GM11168 (cell line): ENCODE data around the gene CAMTA2.

Source experiments
- in situ Hi-C: fragments of 300-500 bp; cut with MboI; formaldehyde crosslinking; loops from one replicate; pipeline ENCODE4 v1.12.0; 2022; ENCODE audit warnings: low sequenced_read_pairs; ENCODE audit not compliant: unreplicated experiment

CAMTA2 gene

DNA sequence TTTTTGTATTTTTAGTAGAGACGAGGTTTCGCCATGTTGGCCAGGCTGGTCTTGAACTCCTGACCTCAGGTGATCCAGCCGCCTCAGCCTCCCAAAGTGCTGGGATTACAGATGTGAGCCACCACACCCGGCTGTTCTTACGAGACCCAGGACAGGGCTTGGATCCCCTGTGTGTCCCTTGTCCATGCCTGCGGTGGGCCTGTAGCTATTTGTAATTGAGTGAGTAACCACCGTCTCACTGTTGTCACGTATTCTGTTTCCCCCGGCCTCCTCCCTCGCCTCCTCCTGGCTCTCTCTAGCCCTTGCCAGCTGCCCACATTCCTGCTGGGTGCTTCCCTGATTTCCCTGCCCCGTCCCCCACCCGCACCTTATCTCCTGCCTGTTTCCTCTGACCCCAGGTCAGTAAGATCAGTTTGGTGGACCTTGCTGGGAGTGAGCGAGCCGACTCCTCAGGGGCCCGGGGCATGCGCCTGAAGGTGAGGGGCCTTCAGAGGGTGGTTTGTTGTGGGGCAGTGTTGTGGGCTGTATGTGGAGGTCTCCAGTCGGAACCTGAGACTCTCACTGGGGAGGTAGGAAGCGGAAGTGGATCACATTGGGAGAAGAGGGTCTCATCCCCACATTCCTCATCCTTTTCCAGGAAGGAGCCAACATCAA is 15.9 kb upstream of the CAMTA2 start:
- in situ Hi-C loops: no loop called here

- in situ Hi-C loops: no loop called here
These were observed 14.8 kb upstream of the CAMTA2 start for GRCh38 chr17:5002121-5002788.

GRCh38 chr17:5000237-5000639 is 12.8 kb upstream of the CAMTA2 start:
- in situ Hi-C loops: no loop called here

DNA sequence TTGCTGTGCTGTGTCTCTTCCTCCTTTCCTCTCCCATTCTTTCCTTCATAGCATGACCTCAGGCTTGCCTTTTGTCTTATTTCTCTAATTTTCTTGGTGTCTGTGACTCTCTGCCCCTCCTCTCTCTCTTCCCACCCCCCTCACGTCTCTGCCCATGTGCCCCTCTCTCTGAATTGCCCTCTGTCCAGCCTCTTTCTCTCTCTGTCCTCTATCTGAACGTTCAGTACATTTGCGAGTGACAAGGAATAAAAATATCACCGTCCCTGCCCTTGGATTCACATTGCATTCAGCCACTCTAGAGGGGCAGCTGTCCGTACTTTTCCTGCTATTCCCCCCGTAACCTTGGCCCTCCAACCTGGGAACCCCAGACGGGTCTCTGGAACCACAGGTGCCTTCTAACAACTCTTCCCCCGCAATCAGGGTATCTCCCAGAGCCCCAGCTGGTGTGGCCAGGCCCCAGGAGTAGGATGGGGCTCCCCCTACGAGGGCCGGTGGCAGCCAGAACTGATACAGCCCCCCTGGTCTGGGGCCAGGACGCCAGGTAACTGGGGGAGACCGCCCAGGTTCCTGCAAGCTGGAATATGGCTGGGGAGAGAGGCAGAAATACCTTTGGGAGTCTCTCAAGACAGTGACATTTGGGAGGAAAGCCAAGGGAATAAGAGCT is 12.1 kb upstream of the CAMTA2 start:
- in situ Hi-C loops: no loop called here

DNA sequence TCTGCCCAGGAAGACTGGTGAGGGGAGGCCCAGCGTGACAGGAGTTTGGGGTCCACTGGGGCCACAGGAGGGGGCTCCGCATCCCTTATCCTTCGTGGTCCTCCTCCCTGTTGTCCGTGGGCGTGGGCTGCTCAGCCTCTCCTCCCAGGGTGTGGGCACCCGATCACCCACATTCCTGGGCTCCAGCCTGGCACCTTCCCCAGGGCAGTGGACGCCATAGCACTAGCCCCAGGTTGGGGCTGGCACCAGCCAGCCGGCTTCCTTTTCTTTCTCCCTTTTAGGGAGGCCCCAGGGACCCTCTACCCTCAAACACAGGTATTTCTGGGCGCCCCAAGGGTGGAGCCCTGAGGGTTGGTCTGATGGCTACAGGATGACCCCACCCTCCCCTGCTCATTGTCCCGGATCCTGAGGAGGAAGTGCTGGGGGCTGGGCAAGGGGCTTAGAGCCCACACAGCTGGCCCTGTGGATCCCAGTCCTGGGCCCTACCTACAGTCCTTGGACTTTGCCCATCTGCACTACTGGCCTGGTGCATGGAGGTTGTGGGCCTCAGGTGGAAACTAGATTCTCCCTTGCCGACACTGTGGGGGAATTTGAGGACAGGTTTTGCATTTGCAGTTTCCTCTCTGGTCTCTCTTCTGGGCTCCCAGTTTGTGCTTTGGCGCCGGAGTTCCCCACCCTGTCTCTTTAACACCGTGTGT is 11.4 kb upstream of the CAMTA2 start:
- in situ Hi-C loops: no loop called here

DNA sequence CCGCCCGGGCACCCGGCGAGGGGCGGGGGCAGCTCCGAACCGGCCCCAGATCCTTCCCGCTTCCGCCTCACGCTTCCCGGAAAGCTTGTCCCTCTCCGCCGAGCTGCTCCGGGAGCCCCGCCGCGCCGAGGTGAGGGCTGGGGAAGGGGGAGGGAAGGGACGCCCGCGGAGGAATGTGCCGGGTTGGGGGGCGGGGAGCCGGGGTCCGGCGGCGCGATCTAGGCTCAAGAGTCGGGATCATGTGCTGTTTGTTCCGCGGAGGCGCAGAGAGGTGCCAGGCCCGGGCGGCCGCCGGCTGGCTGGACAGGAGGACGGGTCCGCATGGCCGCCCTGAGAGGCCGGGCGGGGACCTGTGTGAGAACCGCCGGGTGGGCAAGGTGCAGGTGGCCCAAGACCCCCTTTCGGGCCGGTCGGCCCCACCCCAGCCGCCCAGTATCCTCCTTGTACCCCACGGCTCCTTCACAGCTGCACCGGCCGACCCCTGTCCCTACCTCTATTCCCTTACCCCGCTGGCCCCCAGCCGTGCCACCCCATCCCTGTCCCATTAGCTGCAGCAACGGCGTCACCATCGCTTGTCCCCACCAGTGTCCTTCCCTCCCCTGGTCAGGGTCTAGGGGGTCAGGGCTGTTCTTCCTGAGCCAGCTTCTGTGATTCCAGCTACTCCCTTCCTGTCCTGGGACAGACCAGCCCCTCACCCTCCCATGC is 10.7 kb upstream of the CAMTA2 start:
- in situ Hi-C loops: no loop called here

GRCh38 chr17:4997302-4998026 is 10.0 kb upstream of the CAMTA2 start, which contains the start of the genes INCA1 and KIF1C:
INCA1 (minus strand) TSS chr17:4997522; CDS start chr17:4994437, 3,085 bp downstream.
KIF1C (plus strand) TSS chr17:4997950; CDS start chr17:5000247, 2,297 bp downstream.
- in situ Hi-C loops: no loop called here

- in situ Hi-C loops: no loop called here
These were observed 6.7 kb upstream of the CAMTA2 start for GRCh38 chr17:4994081-4994595.

- in situ Hi-C loops: no loop called here
These were observed 492 bp upstream of the CAMTA2 start for GRCh38 chr17:4987767-4988567.

DNA sequence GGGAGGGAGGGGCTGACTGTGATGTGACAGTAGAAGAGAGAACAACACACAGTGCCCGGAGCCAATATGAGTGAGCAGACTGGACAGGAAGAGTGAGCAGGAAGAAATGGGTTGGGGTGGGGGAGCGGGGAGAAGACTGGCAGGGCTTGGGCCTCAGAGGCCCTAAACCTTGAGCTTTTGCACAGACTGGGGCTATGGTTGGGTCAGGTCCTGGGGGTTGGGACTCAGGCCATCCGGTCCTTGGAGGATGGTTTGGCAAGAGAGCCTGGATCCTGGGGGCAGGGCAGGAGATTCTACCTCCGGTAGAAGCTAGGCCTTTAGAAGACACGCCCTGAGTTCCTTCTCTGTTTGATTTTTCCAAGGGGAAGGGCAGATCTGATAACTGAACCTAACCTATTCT is 1.1 kb downstream of the CAMTA2 start:
- in situ Hi-C loops: no loop called here

- in situ Hi-C loops: no loop called here
These were observed 5.2 kb downstream of the CAMTA2 start for GRCh38 chr17:4982305-4982704.

GRCh38 chr17:4980644-4981216 is 6.7 kb downstream of the CAMTA2 start:
- in situ Hi-C loops: no loop called here

DNA sequence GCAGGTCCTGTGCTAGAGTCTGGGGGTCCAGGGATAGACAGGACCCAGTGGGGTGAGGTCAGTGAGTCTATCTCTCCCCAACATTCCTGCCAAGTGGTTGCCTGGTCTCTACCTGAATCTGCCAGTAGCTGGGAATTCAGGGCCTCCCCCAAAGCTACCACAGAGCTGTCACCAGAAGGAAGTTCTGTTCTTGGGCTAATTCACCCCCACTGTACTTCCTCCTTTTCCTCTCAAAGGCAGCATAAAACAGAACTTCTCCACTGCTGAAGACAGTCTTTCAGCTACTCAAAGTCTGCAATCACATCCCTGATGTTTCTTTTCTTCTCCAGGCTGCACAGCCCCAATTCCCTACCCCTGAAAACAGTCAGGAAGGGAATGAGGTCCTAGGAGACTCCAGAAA is 8.7 kb downstream of the CAMTA2 start:
- in situ Hi-C loops: loop anchor here (10.0 kb wide), 1 partner anchor 86 kb away; no protein-coding TSS in a partner anchor

DNA sequence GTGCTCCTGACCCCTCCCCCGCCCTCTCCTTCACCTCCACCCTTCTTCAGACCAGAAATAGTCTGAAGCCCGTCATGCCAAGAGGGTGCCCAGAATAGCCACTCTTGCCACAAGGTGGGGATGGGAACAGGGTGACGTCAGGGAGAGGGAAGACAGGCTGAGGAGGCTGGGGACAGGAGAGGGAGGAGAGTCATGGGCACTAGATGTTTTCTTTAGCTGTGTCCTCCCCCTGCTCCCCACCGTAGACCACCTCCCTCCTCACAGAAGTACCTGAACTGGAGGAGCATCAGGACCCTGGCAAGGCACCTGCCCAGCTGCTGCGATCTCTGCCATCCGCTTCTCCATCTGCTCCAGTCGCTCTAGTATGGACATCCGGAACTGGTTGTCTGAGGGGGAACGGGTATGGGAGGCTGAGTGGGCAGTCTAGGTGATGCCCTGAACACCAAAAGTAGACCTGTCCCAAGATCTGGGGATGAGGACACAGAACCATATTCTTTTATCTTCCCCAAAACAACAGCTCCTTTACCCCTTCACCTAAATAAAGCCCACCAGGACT is 13.3 kb downstream of the CAMTA2 start:
- in situ Hi-C loops: loop anchor here (10.0 kb wide), 1 partner anchor 91 kb away; no protein-coding TSS in a partner anchor

DNA sequence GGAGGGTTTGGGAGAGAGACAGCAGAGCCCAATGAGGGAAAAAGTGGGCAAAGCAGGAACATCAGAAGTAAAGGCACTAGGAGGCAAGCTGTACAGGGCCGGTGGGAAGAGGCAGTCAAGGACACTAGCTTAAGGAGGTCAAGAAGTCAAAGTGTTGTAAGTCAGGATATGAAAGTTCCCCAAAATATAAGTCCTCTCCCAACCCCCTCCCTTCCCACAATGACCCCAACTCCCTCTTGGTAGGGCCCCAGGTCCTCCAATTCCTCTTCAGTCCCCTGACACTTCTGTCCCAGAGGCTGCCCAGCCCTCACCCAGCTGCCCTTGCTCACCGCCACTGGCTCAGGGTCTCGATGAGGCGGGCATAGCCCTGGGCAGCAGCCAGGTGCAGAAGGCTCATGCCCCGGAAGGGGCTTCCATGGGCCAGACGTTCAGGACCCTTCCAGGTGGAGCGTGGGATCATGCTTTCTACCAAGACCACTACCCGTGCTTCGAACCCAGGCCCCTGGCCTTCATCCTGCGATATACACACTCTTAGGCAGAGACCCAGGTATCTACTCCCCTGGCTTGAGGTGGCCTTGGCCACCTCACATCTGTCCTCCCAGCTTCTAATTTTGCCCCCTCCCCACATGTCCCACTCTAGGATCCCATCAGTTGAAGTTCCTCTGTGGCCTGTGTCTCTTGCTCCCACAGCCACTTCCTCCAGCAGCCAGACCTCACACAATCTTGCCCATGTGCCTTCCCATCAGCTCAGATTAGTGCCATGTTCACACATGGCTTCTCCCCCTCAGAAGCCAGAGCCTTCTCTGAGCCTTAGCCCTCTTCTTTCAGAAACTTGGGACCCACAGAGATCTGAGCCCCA is 14.0 kb downstream of the CAMTA2 start:
- in situ Hi-C loops: loop anchor here (10.0 kb wide), 1 partner anchor 91 kb away; no protein-coding TSS in a partner anchor

GRCh38 chr17:4972752-4973151 is 14.7 kb downstream of the CAMTA2 start:
- in situ Hi-C loops: loop anchor here (10.0 kb wide), 1 partner anchor 92 kb away; no protein-coding TSS in a partner anchor

GRCh38 chr17:4972322-4972721 is 15.2 kb downstream of the CAMTA2 start:
- in situ Hi-C loops: loop anchor here (10.0 kb wide), 1 partner anchor 92 kb away; no protein-coding TSS in a partner anchor
